Activated T-helper 2 cell treated with anti-CD3 and anti-CD28 coated beads, Interferon-gamma antibody, Interleukin-2, Interleukin-4, amounts not matched to agents 10 μg/mL and 5 μg/mL and 100 μg/mL, durations not matched to agents 14 hours and 24 hours and 36 hours (primary cell): ENCODE measurements around the gene RPL32. TPM values are rescaled to one million over a fixed set of nuclear protein-coding genes. Genes with fewer than 3 reads are reported as not detected.

Experiments used
- DNase-seq: peaks from one replicate; pipeline ENCODE4 v3.0.0; 2021; ENCODE audit warnings: low spot score
- H3K27ac Mint-ChIP-seq: one replicate; pipeline ENCODE4 v1.8.0; 2021; ENCODE audit warnings: mixed read lengths
- H3K27me3 Mint-ChIP-seq: one replicate; pipeline ENCODE4 v1.8.0; 2021; ENCODE audit warnings: low read depth, mixed read lengths
- H3K36me3 Mint-ChIP-seq: one replicate; pipeline ENCODE4 v1.8.0; 2021; ENCODE audit warnings: low read depth, mixed read lengths
- H3K4me1 Mint-ChIP-seq: one replicate; pipeline ENCODE4 v1.8.0; 2021; ENCODE audit warnings: low read depth, mixed read lengths
- H3K4me3 Mint-ChIP-seq: one replicate; pipeline ENCODE4 v1.8.0; 2021; ENCODE audit warnings: low read depth, mild to moderate bottlenecking, moderate library complexity, mixed read lengths
- H3K9me3 Mint-ChIP-seq: one replicate; pipeline ENCODE4 v1.8.0; 2021; ENCODE audit warnings: mixed read lengths
- intact Hi-C: fragments of 100-400 bp; cut with micrococcal nuclease; formaldehyde crosslinking; loops from one replicate; pipeline ENCODE4 v1.15.1; 2023
- total RNA-seq: library from RNA; stranded (reverse); gene quantifications from 2 replicates; pipeline ENCODE4 v1.2.3, GENCODE V29; 2022

Gene RPL32
- total RNA-seq, 1 donor from 2014 or later = 2,053 TPM

DNA sequence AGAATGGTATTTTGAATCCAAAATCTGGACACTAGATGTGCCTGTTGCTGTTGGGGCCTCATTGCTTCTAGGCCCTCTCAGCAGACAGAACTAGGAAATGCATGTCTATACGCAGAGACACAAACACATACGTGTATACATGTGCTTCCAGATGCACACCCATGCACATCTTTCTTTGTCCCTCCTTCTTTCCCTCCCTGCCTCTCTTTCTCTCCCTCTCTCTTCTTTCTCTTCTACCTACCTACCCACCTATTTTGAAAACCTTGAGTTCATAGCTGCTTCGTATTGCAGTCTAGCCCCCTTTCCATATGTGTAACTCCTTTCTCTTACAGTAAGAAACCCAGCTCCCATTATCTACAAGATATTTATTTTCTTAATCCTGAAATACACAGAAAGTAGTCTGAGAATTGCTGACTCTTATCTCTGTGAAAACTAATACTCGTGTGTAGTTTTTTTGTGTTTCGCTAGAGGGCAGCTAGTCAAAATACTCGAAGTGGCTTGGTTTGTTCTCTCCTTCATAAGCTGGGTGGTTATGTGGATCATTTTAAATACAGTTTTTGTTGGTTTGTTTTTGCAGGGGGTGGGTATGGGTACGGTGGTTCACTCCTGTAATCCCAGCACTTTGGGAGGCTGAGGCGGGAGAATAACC, 18.5 kb downstream of the RPL32 start:
- H3K4me1 Mint-ChIP-seq = no peaks in the 10 kb centered on the region
- no peaks in the 10 kb centered on the region for H3K9me3 Mint-ChIP-seq
- H3K27ac Mint-ChIP-seq = no peak overlapping the region
- intact Hi-C loops = no loop called here
- no peak for DNase-seq
- H3K27me3 Mint-ChIP-seq = no peaks in the 10 kb centered on the region
- no peaks in the 10 kb centered on the region for H3K36me3 Mint-ChIP-seq
- H3K4me3 Mint-ChIP-seq = no peak overlapping the region

DNA sequence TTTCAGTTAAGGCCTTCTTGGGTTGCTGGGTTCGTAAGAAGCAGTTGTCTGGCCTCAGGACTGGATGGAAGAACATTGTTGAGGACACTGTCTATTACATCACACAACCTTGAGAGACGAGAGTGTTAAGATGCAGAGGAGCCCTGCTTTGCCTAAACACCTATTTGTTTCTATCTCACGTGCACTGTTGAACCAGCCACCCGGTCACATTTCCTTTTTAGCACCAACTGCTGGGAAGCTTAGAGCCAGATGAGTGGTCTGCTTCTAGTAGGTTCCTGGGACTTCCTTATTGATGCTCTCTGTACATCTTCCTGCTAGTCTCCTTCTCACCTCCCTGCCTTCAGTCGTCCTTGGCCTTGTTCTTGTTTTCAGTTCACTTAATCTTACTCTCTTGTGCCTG, 22.6 kb downstream of the RPL32 start:
- intact Hi-C loops = no loop called here
- H3K4me1 Mint-ChIP-seq = no peaks in the 10 kb centered on the region
- H3K9me3 Mint-ChIP-seq = no peaks in the 10 kb centered on the region
- H3K36me3 Mint-ChIP-seq = no peaks in the 10 kb centered on the region
- no peaks in the 10 kb centered on the region for H3K27me3 Mint-ChIP-seq
- H3K4me3 Mint-ChIP-seq = no peak overlapping the region
- no peak for DNase-seq
- no peak overlapping the region for H3K27ac Mint-ChIP-seq

DNA sequence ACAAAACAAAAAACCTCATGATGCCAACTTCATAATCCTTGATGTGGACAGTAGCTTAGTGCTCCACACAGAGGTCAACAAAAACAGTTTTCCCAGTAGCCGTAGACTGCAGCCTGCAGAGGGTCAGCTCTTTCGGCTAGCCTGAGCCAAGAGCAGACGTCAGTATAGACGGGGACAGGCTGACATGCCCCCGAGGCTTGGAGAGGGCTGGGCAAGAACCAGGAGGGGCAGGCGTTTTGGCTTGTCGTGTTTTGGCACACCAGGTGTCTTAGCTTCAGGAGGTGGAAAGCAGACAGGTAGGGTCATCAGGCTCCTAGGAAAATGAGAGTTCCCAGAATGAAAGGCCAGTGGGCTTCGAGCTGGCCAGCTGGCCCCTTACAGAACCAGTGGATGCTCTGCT, 23.1 kb downstream of the RPL32 start:
- Mint-ChIP-seq H3K4me3 (no peak overlapping the region), H3K9me3 (no peaks in the 10 kb centered on the region), H3K36me3 (no peaks in the 10 kb centered on the region), H3K27ac (no peak overlapping the region), H3K4me1 (no peaks in the 10 kb centered on the region), H3K27me3 (no peaks in the 10 kb centered on the region)
- DNase-seq = no peak
- intact Hi-C loops = no loop called here

DNA sequence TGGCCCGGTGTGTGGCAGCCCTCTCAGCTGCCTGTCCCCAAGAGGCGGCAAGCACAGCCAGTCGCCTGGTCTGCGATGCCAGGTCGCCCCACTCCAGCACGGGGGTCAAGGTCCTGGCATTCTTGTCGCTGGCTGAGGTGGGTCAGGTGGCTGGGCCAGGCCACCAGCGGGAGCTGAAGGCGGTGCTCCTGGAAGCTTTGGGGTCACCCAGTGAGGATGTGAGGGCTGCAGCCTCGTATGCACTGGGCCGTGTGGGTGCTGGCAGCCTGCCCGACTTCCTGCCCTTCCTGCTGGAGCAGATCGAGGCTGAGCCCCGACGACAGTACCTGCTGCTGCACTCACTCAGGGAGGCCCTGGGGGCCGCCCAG, 24.0 kb downstream of the RPL32 start:
- no peaks in the 10 kb centered on the region for H3K9me3 Mint-ChIP-seq
- no peaks in the 10 kb centered on the region for H3K27me3 Mint-ChIP-seq
- no peaks in the 10 kb centered on the region for H3K36me3 Mint-ChIP-seq
- intact Hi-C loops = no loop called here
- DNase-seq = no peak
- H3K4me1 Mint-ChIP-seq = no peaks in the 10 kb centered on the region
- no peak overlapping the region for H3K27ac Mint-ChIP-seq
- H3K4me3 Mint-ChIP-seq = no peak overlapping the region

DNA sequence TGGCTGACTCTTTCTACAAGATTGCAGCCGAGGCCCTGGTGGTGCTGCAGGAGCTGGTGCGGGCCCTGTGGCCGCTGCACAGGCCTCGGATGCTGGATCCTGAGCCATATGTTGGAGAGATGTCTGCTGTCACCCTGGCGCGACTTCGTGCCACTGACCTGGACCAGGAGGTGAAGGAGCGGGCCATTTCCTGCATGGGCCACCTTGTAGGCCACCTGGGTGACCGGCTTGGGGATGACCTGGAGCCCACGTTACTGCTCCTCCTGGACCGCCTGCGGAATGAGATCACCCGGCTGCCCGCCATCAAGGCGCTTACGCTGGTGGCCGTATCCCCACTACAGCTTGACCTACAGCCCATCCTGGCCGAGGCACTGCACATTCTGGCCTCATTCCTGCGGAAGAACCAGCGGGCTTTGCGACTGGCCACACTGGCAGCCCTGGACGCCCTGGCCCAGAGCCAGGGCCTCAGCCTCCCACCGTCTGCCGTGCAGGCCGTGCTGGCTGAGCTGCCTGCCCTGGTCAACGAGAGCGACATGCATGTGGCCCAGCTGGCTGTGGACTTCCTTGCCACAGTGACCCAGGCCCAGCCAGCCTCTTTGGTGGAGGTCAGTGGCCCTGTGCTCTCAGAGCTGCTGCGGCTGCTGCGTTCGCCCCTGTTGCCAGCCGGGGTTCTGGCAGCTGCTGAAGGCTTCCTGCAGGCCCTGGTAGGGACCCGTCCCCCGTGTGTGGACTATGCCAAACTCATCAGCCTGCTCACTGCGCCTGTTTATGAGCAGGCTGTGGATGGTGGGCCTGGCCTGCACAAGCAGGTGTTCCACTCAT, 24.6 kb downstream of the RPL32 start:
- intact Hi-C loops = no loop called here
- DNase-seq = no peak
- Mint-ChIP-seq H3K36me3 (no peaks in the 10 kb centered on the region), H3K27ac (no peak overlapping the region), H3K9me3 (no peaks in the 10 kb centered on the region), H3K4me3 (no peak overlapping the region), H3K27me3 (no peaks in the 10 kb centered on the region), H3K4me1 (no peaks in the 10 kb centered on the region)

- no peaks in the 10 kb centered on the region for H3K9me3 Mint-ChIP-seq
- H3K4me3 Mint-ChIP-seq = no peak overlapping the region
- H3K36me3 Mint-ChIP-seq = no peaks in the 10 kb centered on the region
- intact Hi-C loops = no loop called here
- H3K4me1 Mint-ChIP-seq = peaks cover 1% of the 10 kb centered on the region
- H3K27me3 Mint-ChIP-seq = no peaks in the 10 kb centered on the region
- H3K27ac Mint-ChIP-seq = no peak overlapping the region
- no peak for DNase-seq
Measured at GRCh38 chr3:12815719-12816118, 25.6 kb downstream of the RPL32 start.

DNA sequence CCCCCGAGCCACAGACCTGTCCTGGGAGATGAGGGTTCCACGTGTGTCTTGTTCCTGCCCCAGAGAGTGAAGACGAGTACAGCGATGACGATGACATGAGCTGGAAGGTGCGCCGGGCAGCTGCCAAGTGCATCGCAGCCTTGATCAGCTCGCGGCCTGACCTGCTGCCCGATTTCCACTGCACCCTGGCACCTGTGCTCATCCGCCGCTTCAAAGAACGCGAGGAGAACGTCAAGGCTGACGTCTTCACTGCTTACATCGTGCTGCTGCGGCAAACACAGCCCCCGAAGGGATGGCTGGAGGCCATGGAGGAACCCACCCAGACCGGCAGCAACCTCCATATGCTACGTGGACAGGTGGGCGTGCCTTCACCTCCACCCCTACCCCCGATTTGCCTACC, 26.3 kb downstream of the RPL32 start:
- intact Hi-C loops = no loop called here
- H3K27ac Mint-ChIP-seq = no peak overlapping the region
- H3K4me1 Mint-ChIP-seq = peaks cover 3% of the 10 kb centered on the region
- no peak for DNase-seq
- no peak overlapping the region for H3K4me3 Mint-ChIP-seq
- H3K9me3 Mint-ChIP-seq = no peaks in the 10 kb centered on the region
- H3K36me3 Mint-ChIP-seq = no peaks in the 10 kb centered on the region
- H3K27me3 Mint-ChIP-seq = no peaks in the 10 kb centered on the region

GRCh38 chr3:12813967-12814366, 27.4 kb downstream of the RPL32 start:
- Mint-ChIP-seq H3K4me1 (peaks cover 3% of the 10 kb centered on the region), H3K9me3 (no peaks in the 10 kb centered on the region), H3K36me3 (no peaks in the 10 kb centered on the region), H3K27ac (no peak overlapping the region), H3K4me3 (no peak overlapping the region), H3K27me3 (peaks cover 3% of the 10 kb centered on the region)
- intact Hi-C loops = no loop called here
- no peak for DNase-seq

GRCh38 chr3:12812812-12813211, 28.6 kb downstream of the RPL32 start:
- Mint-ChIP-seq H3K4me3 (no peak overlapping the region), H3K27ac (no peak overlapping the region), H3K36me3 (no peaks in the 10 kb centered on the region), H3K27me3 (peaks cover 10% of the 10 kb centered on the region), H3K4me1 (peaks cover 3% of the 10 kb centered on the region), H3K9me3 (no peaks in the 10 kb centered on the region)
- no peak for DNase-seq
- intact Hi-C loops = no loop called here

DNA sequence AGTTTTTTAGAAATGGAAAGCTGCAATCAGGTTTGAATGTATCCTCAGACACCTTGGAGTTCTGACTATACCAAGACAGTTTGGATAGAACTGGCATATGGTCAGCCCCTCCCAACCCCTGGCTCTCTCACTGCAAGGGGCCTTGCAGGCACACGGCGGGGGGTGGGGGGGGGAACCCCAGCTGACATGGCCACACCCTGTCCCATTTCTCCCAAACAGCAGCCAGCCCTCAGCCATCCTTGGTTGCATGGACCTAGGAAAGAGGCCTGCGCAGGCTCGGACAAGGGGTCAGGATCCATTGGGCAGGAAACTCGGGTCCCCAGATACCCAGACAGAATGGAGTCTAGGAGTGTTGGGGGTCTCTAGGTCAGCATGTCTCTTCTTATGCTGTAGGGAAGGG, 30.4 kb downstream of the RPL32 start:
- Mint-ChIP-seq H3K9me3 (no peaks in the 10 kb centered on the region), H3K4me1 (peaks cover 3% of the 10 kb centered on the region), H3K4me3 (peak overlapping the region; percentile 51), H3K27ac (no peak overlapping the region), H3K27me3 (peaks cover 10% of the 10 kb centered on the region), H3K36me3 (no peaks in the 10 kb centered on the region)
- intact Hi-C loops = loop anchor here (1.0 kb wide), 1 partner anchor 24 kb away; no protein-coding TSS in a partner anchor
- DNase-seq = no peak

DNA sequence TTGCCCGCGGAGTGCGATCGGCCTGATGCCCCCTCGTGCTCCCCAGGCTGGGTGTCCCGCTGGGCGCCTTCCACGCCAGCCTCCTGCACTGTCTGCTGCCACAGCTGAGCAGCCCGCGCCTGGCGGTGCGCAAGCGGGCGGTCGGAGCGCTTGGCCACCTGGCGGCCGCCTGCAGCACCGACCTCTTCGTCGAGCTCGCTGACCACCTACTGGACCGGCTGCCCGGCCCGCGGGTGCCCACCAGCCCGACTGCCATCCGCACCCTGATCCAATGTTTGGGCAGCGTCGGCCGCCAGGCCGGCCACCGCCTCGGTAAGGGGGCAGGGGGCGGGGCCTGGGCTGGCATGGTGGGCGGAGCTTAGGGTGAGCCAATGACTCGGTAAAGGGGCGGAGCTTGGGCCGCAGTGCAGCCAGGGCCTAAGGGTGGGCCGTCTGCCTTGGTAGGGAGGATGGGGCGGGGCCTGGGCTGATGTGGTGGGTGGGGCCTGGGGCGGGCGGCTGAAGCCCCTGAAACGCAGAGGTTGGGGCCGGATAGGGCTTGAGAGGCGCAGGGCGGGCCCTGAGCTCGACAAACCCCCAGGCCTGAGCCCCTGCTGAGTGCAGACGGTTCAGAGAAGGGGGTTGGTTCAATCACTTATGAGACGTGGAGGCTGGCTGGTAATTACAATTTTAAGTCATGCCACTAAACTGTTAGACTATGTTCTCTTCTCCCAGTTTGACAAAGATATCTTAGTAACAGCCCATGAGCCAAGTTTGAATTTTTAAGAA, 31.2 kb downstream of the RPL32 start:
- DNase-seq = peak; percentile 85
- peak overlapping the region; percentile 51 for H3K4me3 Mint-ChIP-seq
- peaks cover 10% of the 10 kb centered on the region for H3K27me3 Mint-ChIP-seq
- no peaks in the 10 kb centered on the region for H3K9me3 Mint-ChIP-seq
- no peaks in the 10 kb centered on the region for H3K36me3 Mint-ChIP-seq
- peaks cover 3% of the 10 kb centered on the region for H3K4me1 Mint-ChIP-seq
- H3K27ac Mint-ChIP-seq = no peak overlapping the region
- intact Hi-C loops = loop anchor here (1.0 kb wide), 1 partner anchor 23 kb away; no protein-coding TSS in a partner anchor

DNA sequence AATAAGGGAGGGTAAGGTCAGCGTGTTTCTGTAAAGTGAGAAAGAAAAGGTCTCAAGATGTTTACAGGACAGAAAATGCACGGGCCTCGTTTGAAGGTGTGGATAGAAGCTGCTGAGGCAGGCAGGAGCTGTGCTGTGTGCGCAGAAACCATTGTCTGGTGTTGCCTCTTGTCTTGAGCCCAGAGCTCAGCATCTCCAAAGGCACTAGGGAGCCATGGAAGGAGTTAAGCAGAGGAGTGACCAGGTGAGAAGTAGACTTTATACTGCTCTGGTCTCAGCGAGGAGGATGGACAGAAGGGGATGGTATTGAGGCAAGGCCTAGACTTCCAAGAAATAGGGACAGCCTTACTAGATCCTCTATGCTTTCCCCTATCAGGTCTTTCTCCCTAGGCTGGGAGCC, 31.9 kb downstream of the RPL32 start:
- no peak for DNase-seq
- Mint-ChIP-seq H3K9me3 (no peaks in the 10 kb centered on the region), H3K27me3 (peaks cover 10% of the 10 kb centered on the region), H3K36me3 (no peaks in the 10 kb centered on the region), H3K4me3 (peak overlapping the region; percentile 6), H3K4me1 (peaks cover 3% of the 10 kb centered on the region), H3K27ac (no peak overlapping the region)
- intact Hi-C loops = no loop called here

DNA sequence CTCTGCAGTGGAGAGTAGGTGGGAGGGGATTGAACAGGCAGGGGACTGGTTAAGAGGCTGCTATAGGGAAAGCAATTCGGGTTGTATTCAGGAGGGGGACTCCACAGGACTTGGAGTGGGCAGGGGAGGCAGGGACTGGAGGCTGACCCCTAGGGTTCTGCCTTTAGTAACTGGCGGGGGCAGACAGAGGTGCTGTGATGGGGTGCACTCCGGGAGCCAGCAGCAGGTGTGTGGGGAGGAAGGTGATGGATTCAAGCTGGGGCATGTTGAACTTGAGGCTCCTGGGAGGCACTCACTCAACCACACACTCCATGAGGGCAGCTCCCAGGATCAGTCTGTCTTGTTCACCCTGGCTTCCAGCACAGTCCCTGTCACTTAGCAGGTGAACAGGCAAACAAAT, 32.4 kb downstream of the RPL32 start:
- no peaks in the 10 kb centered on the region for H3K36me3 Mint-ChIP-seq
- peaks cover 10% of the 10 kb centered on the region for H3K27me3 Mint-ChIP-seq
- DNase-seq = no peak
- H3K4me3 Mint-ChIP-seq = peak overlapping the region; percentile 6
- no peak overlapping the region for H3K27ac Mint-ChIP-seq
- peaks cover 3% of the 10 kb centered on the region for H3K4me1 Mint-ChIP-seq
- H3K9me3 Mint-ChIP-seq = no peaks in the 10 kb centered on the region
- intact Hi-C loops = no loop called here
